ENCODE data around the gene GAK. TPM values are rescaled to one million over a fixed set of nuclear protein-coding genes. Genes with fewer than 3 reads are reported as not detected.

GAK gene
- total and polyA plus RNA-seq, 2 experiments from 2014 or later, result 87.1 to 88.4 TPM

GRCh38 chr4:917992-918391 lies 14.1 kb downstream of the GAK start:
- Histone ChIP-seq H3K9me2 (replicated peaks; ENCODE audit: insufficient read depth) (no peaks in the 10 kb centered on the region), H3K4me3 (no peak overlapping the region), H4K20me1 (ENCODE audit: insufficient read depth, poor library complexity, severe bottlenecking) (peaks cover 68% of the 10 kb centered on the region), H3K27me3 (no peaks in the 10 kb centered on the region), H3K36me3 (replicated peaks; ENCODE audit: insufficient read depth, low read depth) (no peaks in the 10 kb centered on the region), H2AFZ (no peak overlapping the region), H3K79me2 (peaks cover 87% of the 10 kb centered on the region), H3K4me1 (ENCODE audit: insufficient read depth) (no peaks in the 10 kb centered on the region), H3K9me3 (ENCODE audit: low read depth) (no peaks in the 10 kb centered on the region), H3K27ac (no peak overlapping the region), H3K4me2 (no peak overlapping the region)
- TF ChIP-seq CTCF (IDR thresholded peaks at IDR 0.05; ENCODE audit: poor library complexity), result no peak
- WGBS (ENCODE audit: low lambda C conversion rate, missing lambda C conversion rate), result 97% methylated on average over 2 of the region's 2 CpGs
- DNase-seq (ENCODE audit: low spot score), result no peak

GRCh38 chr4:917466-917865 lies 14.7 kb downstream of the GAK start:
- H3K27ac ChIP-seq, result no peak overlapping the region
- H3K4me2 ChIP-seq, result no peak overlapping the region
- H3K79me2 ChIP-seq, result peaks cover 83% of the 10 kb centered on the region
- DNase-seq (ENCODE audit: low spot score), result no peak
- H3K36me3 ChIP-seq (replicated peaks; ENCODE audit: insufficient read depth, low read depth), result no peaks in the 10 kb centered on the region
- WGBS (ENCODE audit: low lambda C conversion rate, missing lambda C conversion rate), result 97% methylated on average over 7 of the region's 7 CpGs
- TF ChIP-seq EZH2 (IDR thresholded peaks at IDR 0.05; ENCODE audit: borderline replicate concordance) (no peak), CTCF (IDR thresholded peaks at IDR 0.05; ENCODE audit: poor library complexity) (no peak), EZH2phosphoT487 (IDR thresholded peaks at IDR 0.05; ENCODE audit: low read depth, severe bottlenecking, unreplicated experiment) (no peak)
- no peaks in the 10 kb centered on the region for H3K27me3 ChIP-seq
- H3K4me1 ChIP-seq (ENCODE audit: insufficient read depth), result no peaks in the 10 kb centered on the region
- H3K9me2 ChIP-seq (replicated peaks; ENCODE audit: insufficient read depth), result no peaks in the 10 kb centered on the region
- H3K9me3 ChIP-seq (ENCODE audit: low read depth), result no peaks in the 10 kb centered on the region
- H3K4me3 ChIP-seq, result no peak overlapping the region
- no peak overlapping the region for H2AFZ ChIP-seq
- peaks cover 67% of the 10 kb centered on the region for H4K20me1 ChIP-seq (ENCODE audit: insufficient read depth, poor library complexity, severe bottlenecking)

- Histone ChIP-seq H3K4me2 (no peak overlapping the region), H3K36me3 (replicated peaks; ENCODE audit: insufficient read depth, low read depth) (no peaks in the 10 kb centered on the region), H3K79me2 (peaks cover 66% of the 10 kb centered on the region), H3K27ac (no peak overlapping the region), H3K9me2 (replicated peaks; ENCODE audit: insufficient read depth) (no peaks in the 10 kb centered on the region), H3K27me3 (no peaks in the 10 kb centered on the region), H3K4me3 (no peak overlapping the region), H3K4me1 (ENCODE audit: insufficient read depth) (no peaks in the 10 kb centered on the region), H2AFZ (no peak overlapping the region), H3K9me3 (ENCODE audit: low read depth) (no peaks in the 10 kb centered on the region), H4K20me1 (ENCODE audit: insufficient read depth, poor library complexity, severe bottlenecking) (peaks cover 53% of the 10 kb centered on the region)
- no peak for DNase-seq (ENCODE audit: low spot score)
- TF ChIP-seq EZH2phosphoT487 (IDR thresholded peaks at IDR 0.05; ENCODE audit: low read depth, severe bottlenecking, unreplicated experiment), result no peak
- no peak for TF ChIP-seq EZH2 (IDR thresholded peaks at IDR 0.05; ENCODE audit: borderline replicate concordance)
- TF ChIP-seq CTCF (IDR thresholded peaks at IDR 0.05; ENCODE audit: poor library complexity), result no peak
- 72% methylated on average over 8 of the region's 8 CpGs for WGBS (ENCODE audit: low lambda C conversion rate, missing lambda C conversion rate)
Observed at GRCh38 chr4:915595-915994, 16.5 kb downstream of the GAK start.

- H3K4me3 ChIP-seq, result no peak overlapping the region
- TF ChIP-seq CTCF (IDR thresholded peaks at IDR 0.05; ENCODE audit: poor library complexity) (no peak), EZH2phosphoT487 (IDR thresholded peaks at IDR 0.05; ENCODE audit: low read depth, severe bottlenecking, unreplicated experiment) (no peak), EZH2 (IDR thresholded peaks at IDR 0.05; ENCODE audit: borderline replicate concordance) (no peak)
- no peak for DNase-seq (ENCODE audit: low spot score)
- H3K36me3 ChIP-seq (replicated peaks; ENCODE audit: insufficient read depth, low read depth), result no peaks in the 10 kb centered on the region
- H3K27me3 ChIP-seq, result no peaks in the 10 kb centered on the region
- H3K27ac ChIP-seq, result no peak overlapping the region
- no peak overlapping the region for H2AFZ ChIP-seq
- peaks cover 61% of the 10 kb centered on the region for H3K79me2 ChIP-seq
- H3K4me1 ChIP-seq (ENCODE audit: insufficient read depth), result no peaks in the 10 kb centered on the region
- no peaks in the 10 kb centered on the region for H3K9me2 ChIP-seq (replicated peaks; ENCODE audit: insufficient read depth)
- H3K9me3 ChIP-seq (ENCODE audit: low read depth), result no peaks in the 10 kb centered on the region
- H3K4me2 ChIP-seq, result no peak overlapping the region
- 82% methylated on average over 8 of the region's 20 CpGs for WGBS (ENCODE audit: low lambda C conversion rate, missing lambda C conversion rate)
- peaks cover 49% of the 10 kb centered on the region for H4K20me1 ChIP-seq (ENCODE audit: insufficient read depth, poor library complexity, severe bottlenecking)
Observed at GRCh38 chr4:915041-915474, 17.1 kb downstream of the GAK start.

Data from hepatocyte (in vitro differentiated cells).